Cardiac fibroblast (primary cell): ENCODE data around the gene PLEK.

ENCODE experiments used
- DNase-seq, 2 donors: peaks; one replicate each; pipeline versions ENCODE4 v3.0.0 to v3.0.0-alpha.2; 2010; ENCODE audit warnings: low read depth in 2 of 2
- H3K4me3 ChIP-seq, 2 donors: replicated peaks in 1 of 2; 1 replicate in 1 of 2; 2 replicates in 1 of 2; pipeline ENCODE4 v1.5.1; 2011; ENCODE audit warnings: low read depth in 2 of 2, low read length in 2 of 2, mild to moderate bottlenecking in 2 of 2, moderate library complexity in 1 of 2
- CTCF ChIP-seq: IDR thresholded peaks from one replicate; pipeline ENCODE4 v1.5.1; 2011; ENCODE audit warnings: low read depth, mild to moderate bottlenecking, low read length, inconsistent platforms

Gene PLEK

DNA sequence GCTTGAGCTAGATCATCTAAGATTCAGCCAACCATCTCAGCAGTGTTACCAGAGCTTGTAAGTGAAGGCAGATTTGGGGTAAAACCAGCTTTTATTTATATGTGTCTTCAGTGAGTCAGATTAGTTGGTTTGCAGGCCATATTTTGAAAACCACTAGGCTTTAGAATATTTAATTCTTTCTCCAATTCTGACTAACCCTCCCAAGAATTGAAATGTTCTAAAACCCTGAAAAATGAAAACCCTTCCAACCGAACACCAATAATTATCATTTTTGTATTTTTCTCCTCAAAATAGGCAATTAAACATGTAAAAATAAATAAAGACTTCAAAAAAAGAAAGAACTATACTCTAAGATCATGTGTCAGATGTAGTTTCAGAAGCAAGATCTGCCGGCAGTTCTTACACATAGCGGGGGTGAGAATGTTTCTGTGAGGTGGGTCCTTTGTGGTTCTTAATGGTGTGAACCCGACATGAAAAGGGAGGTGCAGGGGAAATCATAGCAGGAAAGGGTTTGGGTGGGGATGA lies 14.2 kb downstream of the PLEK start:
- TF ChIP-seq CTCF = no peak
- DNase-seq = no peak
- no peak overlapping the region for H3K4me3 ChIP-seq

- no peak overlapping the region for H3K4me3 ChIP-seq
- TF ChIP-seq CTCF = no peak
- DNase-seq = no peak
Measured at GRCh38 chr2:68383778-68384177, 18.7 kb downstream of the PLEK start.

GRCh38 chr2:68384485-68385107 lies 19.5 kb downstream of the PLEK start:
- TF ChIP-seq CTCF = no peak
- no peak for DNase-seq
- no peak overlapping the region for H3K4me3 ChIP-seq

GRCh38 chr2:68385220-68385906 lies 20.3 kb downstream of the PLEK start:
- no peak overlapping the region for H3K4me3 ChIP-seq
- TF ChIP-seq CTCF = no peak
- no peak for DNase-seq

- no peak for TF ChIP-seq CTCF
- no peak for DNase-seq
- no peak overlapping the region for H3K4me3 ChIP-seq
Measured at GRCh38 chr2:68385907-68386287, 20.8 kb downstream of the PLEK start.

DNA sequence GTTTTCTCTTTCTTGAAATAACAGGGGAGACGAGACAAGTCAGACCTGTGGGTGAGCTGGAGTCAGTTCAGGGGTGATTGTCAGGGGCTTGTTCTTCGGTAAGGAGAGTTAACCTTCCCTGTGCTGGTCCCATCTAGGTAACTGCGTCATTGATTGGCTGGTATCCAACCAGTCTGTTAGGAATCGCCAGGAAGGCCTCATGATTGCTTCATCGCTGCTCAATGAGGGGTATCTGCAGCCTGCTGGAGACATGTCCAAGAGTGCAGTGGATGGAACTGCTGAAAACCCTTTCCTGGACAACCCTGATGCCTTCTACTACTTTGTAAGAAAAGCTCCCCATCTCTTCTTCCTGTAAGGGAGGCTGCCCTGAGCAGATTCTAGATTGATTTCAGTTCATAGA lies 21.3 kb downstream of the PLEK start:
- DNase-seq = no peak
- no peak for TF ChIP-seq CTCF

More for the DNA sequence above, 21.3 kb downstream of the PLEK start:
- H3K4me3 ChIP-seq = no peak overlapping the region
